Peyer's patch (tissue), 4 donors: ENCODE results near the gene DFFB.

Experiments used
- POLR2A ChIP-seq, 2 donors: fragments of 450-650 bp; IDR thresholded peaks; one replicate each; pipeline ENCODE4 v1.5.1; 2017; ENCODE audit warnings: antibody characterized with exemption in 2 of 2, mild to moderate bottlenecking in 2 of 2, moderate library complexity in 2 of 2
- TF ChIP-seq, protein P1 (sequence below), 6 experiments: fragments of 450-650 bp in 4 of 6; fragments of 200-600 bp in 2 of 6; sonication (generic) in 1 of 6; IDR thresholded peaks; one replicate each; pipeline ENCODE4 v1.5.1; 2017 to 2019; ENCODE audit warnings: antibody characterized with exemption in 6 of 6, mild to moderate bottlenecking in 3 of 6, moderate library complexity in 1 of 6

- TF ChIP-seq, protein P1, sequence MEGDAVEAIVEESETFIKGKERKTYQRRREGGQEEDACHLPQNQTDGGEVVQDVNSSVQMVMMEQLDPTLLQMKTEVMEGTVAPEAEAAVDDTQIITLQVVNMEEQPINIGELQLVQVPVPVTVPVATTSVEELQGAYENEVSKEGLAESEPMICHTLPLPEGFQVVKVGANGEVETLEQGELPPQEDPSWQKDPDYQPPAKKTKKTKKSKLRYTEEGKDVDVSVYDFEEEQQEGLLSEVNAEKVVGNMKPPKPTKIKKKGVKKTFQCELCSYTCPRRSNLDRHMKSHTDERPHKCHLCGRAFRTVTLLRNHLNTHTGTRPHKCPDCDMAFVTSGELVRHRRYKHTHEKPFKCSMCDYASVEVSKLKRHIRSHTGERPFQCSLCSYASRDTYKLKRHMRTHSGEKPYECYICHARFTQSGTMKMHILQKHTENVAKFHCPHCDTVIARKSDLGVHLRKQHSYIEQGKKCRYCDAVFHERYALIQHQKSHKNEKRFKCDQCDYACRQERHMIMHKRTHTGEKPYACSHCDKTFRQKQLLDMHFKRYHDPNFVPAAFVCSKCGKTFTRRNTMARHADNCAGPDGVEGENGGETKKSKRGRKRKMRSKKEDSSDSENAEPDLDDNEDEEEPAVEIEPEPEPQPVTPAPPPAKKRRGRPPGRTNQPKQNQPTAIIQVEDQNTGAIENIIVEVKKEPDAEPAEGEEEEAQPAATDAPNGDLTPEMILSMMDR (IDR thresholded peaks at IDR 0.05) = no peak
- TF ChIP-seq POLR2A (IDR thresholded peaks at IDR 0.05) = no peak
Measured at GRCh38 chr1:3922851-3923250, 65.6 kb downstream of the DFFB start.
